HEK293T (cell line): ENCODE measurements around the gene HNRNPAB.

Experiments used
- ARNT ChIP-seq: fragments of 450-650 bp; IDR thresholded peaks from 2 replicates; pipeline ENCODE4 v1.6.1; 2017; ENCODE audit warnings: mild to moderate bottlenecking
- BHLHE40 ChIP-seq: fragments of 450-650 bp; IDR thresholded peaks from 2 replicates; pipeline ENCODE4 v1.6.1; 2016; ENCODE audit warnings: mild to moderate bottlenecking, moderate library complexity, borderline replicate concordance
- ELF4 ChIP-seq: fragments of 450-650 bp; IDR thresholded peaks from 2 replicates; pipeline ENCODE4 v1.6.1; 2017; ENCODE audit warnings: antibody characterized with exemption
- FOXA1 ChIP-seq: fragments of 450-650 bp; IDR thresholded peaks from 2 replicates; pipeline ENCODE4 v1.6.1; 2016; ENCODE audit warnings: mild to moderate bottlenecking
- FOXM1 ChIP-seq: fragments of 450-650 bp; IDR thresholded peaks from 2 replicates; pipeline ENCODE4 v1.6.1; 2017; ENCODE audit warnings: mild to moderate bottlenecking, borderline replicate concordance
- L3MBTL2 ChIP-seq: fragments of 450-650 bp; conservative IDR thresholded peaks from 2 replicates; pipeline ENCODE4 v1.6.1; 2016; ENCODE audit warnings: mild to moderate bottlenecking
- SP1 ChIP-seq: fragments of 450-650 bp; IDR thresholded peaks from 2 replicates; pipeline ENCODE4 v1.6.1; 2017
- TARDBP ChIP-seq: fragments of 450-650 bp; IDR thresholded peaks from 2 replicates; pipeline ENCODE4 v1.6.1; 2016
- ZNF384 ChIP-seq: fragments of 450-650 bp; IDR thresholded peaks from 2 replicates; pipeline ENCODE4 v1.6.1; 2016

- TF ChIP-seq SP1 (no peak), ZNF384 (no peak), ELF4 (no peak), TARDBP (no peak), FOXA1 (no peak), FOXM1 (no peak), BHLHE40 (no peak), ARNT (no peak), L3MBTL2 (no peak)
Measured at GRCh38 chr5:178256746-178257145, 52.4 kb downstream of the HNRNPAB start.
